Esophagus squamous epithelium (tissue), 5 donors: ENCODE results near the gene CTSD. TPM values are rescaled to one million over a fixed set of nuclear protein-coding genes. Genes with fewer than 3 reads are reported as not detected.

ENCODE experiments used
- DNase-seq: peaks from one replicate; lab custom pipeline; 2025; lab: John Stamatoyannopoulos, UW
- H3K27ac ChIP-seq, 4 donors: fragments of 200-600 bp; sonication (generic); one replicate each; pipeline ENCODE4 v1.5.1; 2016 to 2019; ENCODE audit warnings: mild to moderate bottlenecking in 1 of 4
- H3K27me3 ChIP-seq, 4 donors: fragments of 200-600 bp; sonication (generic); 1 replicate in 3 of 4; 2 replicates in 1 of 4; pipeline versions ENCODE4 v1.5.1 to v1.6.0; 2017 to 2021; ENCODE audit warnings: antibody characterized with exemption in 1 of 4
- H3K36me3 ChIP-seq, 3 donors: fragments of 200-600 bp; sonication (generic); one replicate each; pipeline ENCODE4 v1.5.1; 2016 to 2019
- H3K4me1 ChIP-seq, 3 donors: fragments of 200-600 bp; sonication (generic); one replicate each; pipeline ENCODE4 v1.5.1; 2017 to 2019
- H3K4me3 ChIP-seq, 4 donors: fragments of 200-600 bp; sonication (generic); 1 replicate in 3 of 4; 2 replicates in 1 of 4; pipeline ENCODE4 v1.5.1; 2016 to 2019; ENCODE audit warnings: mild to moderate bottlenecking in 2 of 4, moderate library complexity in 1 of 4
- H3K9me3 ChIP-seq, 3 donors: fragments of 200-600 bp; sonication (generic); one replicate each; pipeline ENCODE4 v1.5.1; 2016 to 2019
- CTCF ChIP-seq, 6 experiments: fragments of 450-650 bp in 4 of 6; fragments of 200-600 bp in 2 of 6; sonication (generic) in 2 of 6; IDR thresholded peaks; one replicate each; pipeline ENCODE4 v1.5.1; 2016 to 2019; ENCODE audit warnings: antibody characterized with exemption in 6 of 6, mild to moderate bottlenecking in 4 of 6, moderate library complexity in 4 of 6
- POLR2A ChIP-seq, 4 donors: fragments of 450-650 bp; IDR thresholded peaks; one replicate each; pipeline ENCODE4 v1.6.1; 2017; ENCODE audit warnings: antibody characterized with exemption in 4 of 4, mild to moderate bottlenecking in 4 of 4, moderate library complexity in 3 of 4
- WGBS, 2 donors: methylation state at CpG; one replicate each; pipeline ENCODE4 v1.1.5; 2018; 5-methylcytosine and 5-hydroxymethylcytosine counted together
- intact Hi-C: fragments of 100-400 bp; cut with DNase I; formaldehyde crosslinking; loops from one replicate; pipeline ENCODE4 v1.15.0; 2022
- total RNA-seq, 4 donors: library from RNA; depleted of rRNA; stranded (reverse); fragments of >200 nt; gene quantifications; one replicate each; pipeline ENCODE4 v1.1.0, GENCODE V29; 2016
- donor health status: DM: yes; HTN: yes; CAD: no.

CTSD gene
- total RNA-seq, 4 donors from 2014 or later, result 369 to 649 (median 567) TPM

GRCh38 chr11:1754376-1755150 is 9.2 kb downstream of the CTSD start:
- peaks cover 31 to 90% (median 49%) of the 10 kb centered on the region in 3 donors for H3K4me1 ChIP-seq
- no peak overlapping the region for H3K4me3 ChIP-seq
- no peaks in the 10 kb centered on the region for H3K9me3 ChIP-seq
- peaks cover 0 to 10% (median 0%) of the 10 kb centered on the region in 4 donors for H3K27me3 ChIP-seq
- H3K36me3 ChIP-seq, result peaks cover 44 to 81% (median 44%) of the 10 kb centered on the region in 3 donors
- 67 to 94% methylated on average over 1 to 5 of the region's 8 CpGs for whole genome bisulfite sequencing, 2 donors
- H3K27ac ChIP-seq, result no peak overlapping the region
- intact Hi-C loops, result no loop called here
- no peak for DNase-seq
- no peak for TF ChIP-seq POLR2A (IDR thresholded peaks at IDR 0.05)
- TF ChIP-seq CTCF (IDR thresholded peaks at IDR 0.05), result no peak

GRCh38 chr11:1753929-1754305 is 9.8 kb downstream of the CTSD start:
- 97% methylated on average over 6 of the region's 14 CpGs; no CpG with 5 or more reads in 1 of the 2 donors for WGBS, 2 donors
- H3K4me1 ChIP-seq, result peaks cover 31 to 90% (median 55%) of the 10 kb centered on the region in 3 donors

GRCh38 chr11:1753229-1753928 is 10.3 kb downstream of the CTSD start:
- intact Hi-C loops, result no loop called here
- WGBS, 2 donors, result 90 to 91% methylated on average over 16 to 18 of the region's 38 CpGs
- no peaks in the 10 kb centered on the region for H3K9me3 ChIP-seq
- peaks cover 0 to 22% (median 0%) of the 10 kb centered on the region in 4 donors for H3K27me3 ChIP-seq
- H3K4me3 ChIP-seq, result no peak overlapping the region
- TF ChIP-seq POLR2A (IDR thresholded peaks at IDR 0.05) (no peak), CTCF (IDR thresholded peaks at IDR 0.05) (no peak)
- DNase-seq, result no peak
- H3K4me1 ChIP-seq, result peaks cover 36 to 90% (median 60%) of the 10 kb centered on the region in 3 donors
- no peak overlapping the region for H3K27ac ChIP-seq
- peaks cover 35 to 69% (median 44%) of the 10 kb centered on the region in 3 donors for H3K36me3 ChIP-seq

More at GRCh38 chr11:1753929-1754305, 9.8 kb downstream of the CTSD start:
- TF ChIP-seq CTCF (IDR thresholded peaks at IDR 0.05) (no peak), POLR2A (IDR thresholded peaks at IDR 0.05) (no peak)
- intact Hi-C loops, result no loop called here
- Histone ChIP-seq H3K27ac (no peak overlapping the region), H3K36me3 (peaks cover 38 to 74% (median 44%) of the 10 kb centered on the region in 3 donors), H3K27me3 (peaks cover 0 to 17% (median 0%) of the 10 kb centered on the region in 4 donors), H3K9me3 (no peaks in the 10 kb centered on the region), H3K4me3 (no peak overlapping the region)
- DNase-seq, result no peak

- Histone ChIP-seq H3K27ac (peak overlapping the region in 1 of 4 donors; percentile 1), H3K4me3 (no peak overlapping the region), H3K9me3 (no peaks in the 10 kb centered on the region), H3K36me3 (peaks cover 35 to 64% (median 44%) of the 10 kb centered on the region in 3 donors), H3K27me3 (peaks cover 0 to 27% (median 0%) of the 10 kb centered on the region in 4 donors), H3K4me1 (peaks cover 36 to 90% (median 62%) of the 10 kb centered on the region in 3 donors)
- DNase-seq, result no peak
- WGBS, 2 donors, result 80% methylated on average over 1 of the region's 10 CpGs; no CpG with 5 or more reads in 1 of the 2 donors
- no peak for TF ChIP-seq CTCF (IDR thresholded peaks at IDR 0.05)
- TF ChIP-seq POLR2A (IDR thresholded peaks at IDR 0.05), result no peak
- intact Hi-C loops, result no loop called here
These were observed 10.9 kb downstream of the CTSD start for GRCh38 chr11:1752907-1753228.
